PFSK-1 (cell line): Measurements from ENCODE around the gene USP7.

Experiments
- FOXP2 ChIP-seq: optimal IDR thresholded peaks from 2 replicates; pipeline ENCODE3; 2011; ENCODE audit warnings: borderline replicate concordance, control low read depth, inconsistent platforms; ENCODE audit not compliant: insufficient read depth; ENCODE audit errors: extremely low read length, extremely low read depth
- POLR2AphosphoS5 ChIP-seq: IDR thresholded peaks from 2 replicates; pipeline ENCODE4 v1.6.1; 2012; ENCODE audit warnings: low read depth, mild to moderate bottlenecking, control low read depth, low read length, moderate library complexity
- SIN3A ChIP-seq: IDR thresholded peaks from 2 replicates; pipeline ENCODE4 v1.6.1; 2012; ENCODE audit warnings: mild to moderate bottlenecking, low read length, moderate library complexity, borderline replicate concordance; ENCODE audit not compliant: insufficient read depth
- TAF1 ChIP-seq: IDR thresholded peaks from 2 replicates; pipeline ENCODE4 v1.6.1; 2012; ENCODE audit warnings: low read length, control low read depth, borderline replicate concordance; ENCODE audit not compliant: insufficient read depth
- TF ChIP-seq, protein P1 (sequence below), 2 experiments: IDR thresholded peaks; 2 replicates each; pipeline versions ENCODE4 v1.6.1 to v1.8.0; 2011 to 2012; ENCODE audit warnings: low read depth in 2 of 2, low read length in 2 of 2, control low read depth in 1 of 2, inconsistent platforms in 1 of 2, mild to moderate bottlenecking in 1 of 2, moderate library complexity in 1 of 2; ENCODE audit not compliant: insufficient read depth in 1 of 2

USP7 gene

DNA sequence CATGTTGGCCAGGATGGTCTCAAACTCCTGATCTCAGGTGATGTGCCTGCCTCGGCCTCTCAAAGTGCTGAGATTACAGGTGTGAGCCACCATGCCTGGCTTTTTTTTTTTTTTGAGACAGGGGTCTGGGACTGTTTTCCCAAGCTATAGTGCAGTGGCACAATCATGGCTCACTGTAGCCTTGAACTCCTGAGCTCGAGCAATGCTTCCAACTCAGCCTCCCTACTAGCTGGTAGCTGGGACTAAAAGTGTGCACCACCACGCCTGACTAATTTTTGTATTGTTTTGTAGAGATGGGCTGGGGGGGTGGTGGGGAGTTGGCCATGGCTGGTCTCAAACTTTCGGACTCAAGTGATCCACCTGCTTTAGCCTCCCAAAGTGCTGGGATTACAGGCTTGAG lies 36.1 kb upstream of the USP7 start:
- TF ChIP-seq POLR2AphosphoS5 (no peak), SIN3A (no peak), FOXP2 (no peak), TAF1 (no peak)
- TF ChIP-seq, protein P1, sequence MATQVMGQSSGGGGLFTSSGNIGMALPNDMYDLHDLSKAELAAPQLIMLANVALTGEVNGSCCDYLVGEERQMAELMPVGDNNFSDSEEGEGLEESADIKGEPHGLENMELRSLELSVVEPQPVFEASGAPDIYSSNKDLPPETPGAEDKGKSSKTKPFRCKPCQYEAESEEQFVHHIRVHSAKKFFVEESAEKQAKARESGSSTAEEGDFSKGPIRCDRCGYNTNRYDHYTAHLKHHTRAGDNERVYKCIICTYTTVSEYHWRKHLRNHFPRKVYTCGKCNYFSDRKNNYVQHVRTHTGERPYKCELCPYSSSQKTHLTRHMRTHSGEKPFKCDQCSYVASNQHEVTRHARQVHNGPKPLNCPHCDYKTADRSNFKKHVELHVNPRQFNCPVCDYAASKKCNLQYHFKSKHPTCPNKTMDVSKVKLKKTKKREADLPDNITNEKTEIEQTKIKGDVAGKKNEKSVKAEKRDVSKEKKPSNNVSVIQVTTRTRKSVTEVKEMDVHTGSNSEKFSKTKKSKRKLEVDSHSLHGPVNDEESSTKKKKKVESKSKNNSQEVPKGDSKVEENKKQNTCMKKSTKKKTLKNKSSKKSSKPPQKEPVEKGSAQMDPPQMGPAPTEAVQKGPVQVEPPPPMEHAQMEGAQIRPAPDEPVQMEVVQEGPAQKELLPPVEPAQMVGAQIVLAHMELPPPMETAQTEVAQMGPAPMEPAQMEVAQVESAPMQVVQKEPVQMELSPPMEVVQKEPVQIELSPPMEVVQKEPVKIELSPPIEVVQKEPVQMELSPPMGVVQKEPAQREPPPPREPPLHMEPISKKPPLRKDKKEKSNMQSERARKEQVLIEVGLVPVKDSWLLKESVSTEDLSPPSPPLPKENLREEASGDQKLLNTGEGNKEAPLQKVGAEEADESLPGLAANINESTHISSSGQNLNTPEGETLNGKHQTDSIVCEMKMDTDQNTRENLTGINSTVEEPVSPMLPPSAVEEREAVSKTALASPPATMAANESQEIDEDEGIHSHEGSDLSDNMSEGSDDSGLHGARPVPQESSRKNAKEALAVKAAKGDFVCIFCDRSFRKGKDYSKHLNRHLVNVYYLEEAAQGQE (IDR thresholded peaks at IDR 0.05; ENCODE audit: insufficient read depth in 1 of 2, low read depth in 2 of 2, low read length in 2 of 2): no peak

DNA sequence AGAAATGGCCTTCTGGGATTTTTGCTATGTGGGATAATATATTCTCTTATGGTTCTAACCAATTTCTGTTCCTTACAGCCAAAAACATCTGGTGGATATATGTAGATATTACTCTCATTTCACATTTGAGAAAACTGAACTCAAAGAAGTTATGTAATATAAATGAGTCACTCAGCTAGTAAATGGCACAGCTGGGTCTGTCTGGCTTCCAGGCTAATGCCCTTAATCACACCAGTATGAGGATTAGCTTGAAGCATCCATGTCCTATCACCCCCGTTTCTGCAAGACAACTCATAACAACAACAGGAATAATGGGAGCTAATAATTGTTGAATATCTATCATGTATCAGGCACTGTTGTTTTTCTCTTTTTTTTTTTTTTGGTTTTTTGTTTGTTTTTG lies 34.4 kb upstream of the USP7 start:
- no peak for TF ChIP-seq FOXP2
- no peak for TF ChIP-seq POLR2AphosphoS5
- TF ChIP-seq, protein P1 (IDR thresholded peaks at IDR 0.05; ENCODE audit: insufficient read depth in 1 of 2, low read depth in 2 of 2, low read length in 2 of 2): no peak
- no peak for TF ChIP-seq TAF1
- TF ChIP-seq SIN3A: no peak

DNA sequence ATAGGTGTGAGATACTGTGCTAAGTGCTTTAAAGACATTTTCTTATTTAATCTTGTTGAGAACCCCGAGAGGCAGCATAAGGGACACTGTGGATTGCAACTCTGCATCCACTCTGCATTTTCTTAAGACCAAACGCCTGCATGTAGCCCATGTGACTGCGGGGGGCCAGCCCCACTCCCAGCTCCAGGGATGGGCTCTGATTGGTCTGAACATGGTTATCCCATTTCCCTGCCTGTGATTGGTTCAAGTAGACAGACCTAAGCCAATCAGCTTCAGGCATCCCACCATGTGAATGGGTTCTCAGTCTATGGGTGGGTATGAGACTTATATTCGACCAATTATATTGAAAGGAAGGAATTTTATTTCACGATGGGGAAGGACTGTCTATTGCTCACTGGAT lies 33.2 kb upstream of the USP7 start:
- TF ChIP-seq POLR2AphosphoS5 (no peak), SIN3A (no peak), TAF1 (no peak), FOXP2 (no peak)
- TF ChIP-seq, protein P1 (IDR thresholded peaks at IDR 0.05; ENCODE audit: insufficient read depth in 1 of 2, low read depth in 2 of 2, low read length in 2 of 2): no peak

DNA sequence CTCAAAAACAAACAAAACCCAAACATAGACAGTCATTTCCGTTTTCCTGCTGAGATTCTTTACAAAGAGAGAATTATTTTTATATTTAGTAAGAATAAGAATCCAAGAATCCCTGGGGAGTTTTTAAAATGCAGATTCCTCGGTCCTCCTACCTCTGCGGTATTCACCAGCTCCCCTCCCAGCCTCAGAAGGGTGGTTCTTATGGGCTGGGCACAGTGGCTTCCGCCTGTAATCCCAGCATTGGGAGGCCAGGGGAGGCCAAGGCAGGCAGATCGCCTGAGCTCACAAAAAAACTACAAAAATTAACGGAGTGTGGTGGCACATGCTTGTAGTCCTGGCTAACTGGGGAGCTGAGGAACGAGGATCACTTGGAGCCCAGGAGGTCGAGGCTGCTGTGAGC lies 26.7 kb upstream of the USP7 start:
- TF ChIP-seq TAF1 (no peak), POLR2AphosphoS5 (no peak), SIN3A (no peak), FOXP2 (no peak)
- TF ChIP-seq, protein P1 (IDR thresholded peaks at IDR 0.05; ENCODE audit: insufficient read depth in 1 of 2, low read depth in 2 of 2, low read length in 2 of 2): no peak

DNA sequence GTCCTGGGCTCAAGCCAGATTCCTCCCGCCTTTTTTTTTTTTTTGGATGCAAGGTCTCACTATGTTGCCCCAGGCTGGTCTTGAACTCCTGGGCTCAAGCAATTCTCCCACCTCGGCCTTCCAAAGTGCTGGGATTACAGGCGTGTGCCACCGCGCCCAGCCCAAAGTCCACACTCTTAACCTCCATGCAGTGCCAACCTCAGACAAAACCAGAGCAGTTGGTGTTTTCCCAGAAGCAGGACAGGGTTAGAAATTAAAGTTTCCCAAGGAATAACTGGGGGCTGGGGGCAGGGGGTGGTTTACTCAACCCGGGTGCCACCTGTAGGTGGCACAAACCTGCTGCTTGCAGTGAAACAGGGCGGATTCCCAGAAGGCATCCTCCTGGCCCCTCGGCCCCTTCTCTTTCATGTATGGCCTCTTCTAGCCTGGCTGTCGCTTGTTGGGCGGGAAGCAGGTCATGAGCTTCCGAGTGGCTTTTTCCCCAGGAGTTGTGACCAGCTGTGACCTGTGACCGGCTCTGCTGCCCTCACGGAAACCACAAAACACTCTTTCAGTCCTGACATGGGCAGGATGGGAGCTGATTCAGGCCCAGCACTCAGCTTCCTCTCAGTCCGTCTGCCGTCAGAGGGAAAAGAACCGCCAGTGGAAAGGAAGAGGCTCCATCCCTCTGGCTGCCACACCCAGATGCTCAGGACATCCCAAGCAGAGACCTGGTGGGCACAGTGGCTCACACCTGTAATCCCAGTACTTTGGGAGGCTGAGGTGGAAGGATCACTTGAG lies 25.6 kb upstream of the USP7 start:
- TF ChIP-seq FOXP2 (no peak), TAF1 (no peak), SIN3A (no peak), POLR2AphosphoS5 (no peak)
- TF ChIP-seq, protein P1 (IDR thresholded peaks at IDR 0.05; ENCODE audit: insufficient read depth in 1 of 2, low read depth in 2 of 2, low read length in 2 of 2): no peak
